Fibroblast of lung (primary cell): Measurements from ENCODE around the gene TBCB. TPM values are rescaled to one million over a fixed set of nuclear protein-coding genes. Genes with fewer than 3 reads are reported as not detected.
"Not testable (repeated sequence)": the region's sequence is repeated elsewhere in the genome, so short reads cannot be mapped to it uniquely, and the experiment has no call there.

ENCODE experiments used
- DNase-seq, 2 donors: peaks; one replicate each; pipeline versions ENCODE4 v3.0.0 to v3.0.0-alpha.2; 2010; ENCODE audit warnings: low read depth in 2 of 2
- H2AFZ ChIP-seq: 2 replicates; pipeline ENCODE4 v1.5.1; 2012; ENCODE audit warnings: low read length, control low read depth, inconsistent platforms
- H3K27ac ChIP-seq: 2 replicates; pipeline ENCODE4 v1.5.1; 2011; ENCODE audit warnings: low read length, control low read depth; ENCODE audit not compliant: insufficient read depth
- H3K27me3 ChIP-seq: 2 replicates; pipeline ENCODE4 v1.5.1; 2011; ENCODE audit warnings: mild to moderate bottlenecking, low read length; ENCODE audit not compliant: control insufficient read depth, insufficient read depth
- H3K36me3 ChIP-seq: 2 replicates; pipeline ENCODE4 v1.5.1; 2011; ENCODE audit warnings: low read length; ENCODE audit not compliant: control insufficient read depth, insufficient read depth
- H3K4me1 ChIP-seq: 2 replicates; pipeline ENCODE4 v1.5.1; 2011; ENCODE audit warnings: low read length; ENCODE audit not compliant: control insufficient read depth, insufficient read depth; ENCODE audit errors: extremely low read depth
- H3K4me2 ChIP-seq: 2 replicates; pipeline ENCODE4 v1.5.1; 2011; ENCODE audit warnings: low read length, control low read depth; ENCODE audit not compliant: insufficient read depth; ENCODE audit errors: extremely low read depth
- H3K4me3 ChIP-seq, 4 experiments: fragments of 200-600 bp in 1 of 4; sonication (generic) in 1 of 4; replicated peaks in 1 of 4; 2 replicates each; pipeline ENCODE4 v1.5.1; 2011 to 2016; ENCODE audit warnings: low read length in 4 of 4, low read depth in 3 of 4, mild to moderate bottlenecking in 3 of 4, control low read depth in 2 of 4, inconsistent platforms in 1 of 4, mixed read lengths in 1 of 4; ENCODE audit not compliant: insufficient read depth in 1 of 4; ENCODE audit errors: control extremely low read depth in 1 of 4
- H3K79me2 ChIP-seq: 2 replicates; pipeline ENCODE4 v1.5.1; 2012; ENCODE audit warnings: mild to moderate bottlenecking, low read length, inconsistent platforms; ENCODE audit not compliant: control insufficient read depth, insufficient read depth
- H3K9ac ChIP-seq: 2 replicates; pipeline ENCODE4 v1.5.1; 2011; ENCODE audit warnings: mild to moderate bottlenecking, low read length, control low read depth; ENCODE audit not compliant: insufficient read depth
- H3K9me3 ChIP-seq: 2 replicates; pipeline ENCODE4 v1.5.1; 2012; ENCODE audit warnings: low read depth, low read length; ENCODE audit not compliant: control insufficient read depth, insufficient read depth
- H4K20me1 ChIP-seq: 2 replicates; pipeline ENCODE4 v1.5.1; 2011; ENCODE audit warnings: low read length; ENCODE audit not compliant: control insufficient read depth, insufficient read depth; ENCODE audit errors: extremely low read depth
- CTCF ChIP-seq, 2 donors: IDR thresholded peaks in 1 of 2; conservative IDR thresholded peaks in 1 of 2; 1 replicate in 1 of 2; 2 replicates in 1 of 2; pipeline ENCODE4 v1.5.1; 2011 to 2012; ENCODE audit warnings: low read length in 2 of 2, control low read depth in 1 of 2, inconsistent platforms in 1 of 2, low read depth in 1 of 2, mild to moderate bottlenecking in 1 of 2
- EZH2 ChIP-seq: IDR thresholded peaks from 2 replicates; pipeline ENCODE4 v1.5.1; 2012; ENCODE audit warnings: low read length, control low read depth, mild to moderate bottlenecking; ENCODE audit errors: missing control alignments
- polyA plus RNA-seq, 2 donors: library from polyadenylated mRNA; depleted of rRNA in 1 of 2; stranded (reverse) in 1 of 2; unstranded in 1 of 2; fragments of >200 nt; gene quantifications; 2 replicates each; pipeline ENCODE4 v1.2.1, GENCODE V29; 2011 to 2012; ENCODE audit warnings: missing spikeins in 1 of 2
- total RNA-seq: library from RNA; depleted of rRNA; stranded (reverse); fragments of >200 nt; gene quantifications from 2 replicates; pipeline ENCODE4 v1.2.1, GENCODE V29; 2014

The TBCB gene
- total and polyA plus RNA-seq, 2 donors (not counting 1 experiment from before 2014, with no cell fraction given) = 194 to 249 TPM

- Histone ChIP-seq H3K9me3 (no peaks in the 10 kb centered on the region), H3K36me3 (no peaks in the 10 kb centered on the region), H4K20me1 (no peaks in the 10 kb centered on the region), H3K27ac (no peak overlapping the region), H2AFZ (no peak overlapping the region), H3K79me2 (no peaks in the 10 kb centered on the region), H3K4me3 (no peak overlapping the region), H3K4me1 (no peaks in the 10 kb centered on the region), H3K4me2 (no peak overlapping the region), H3K27me3 (no peaks in the 10 kb centered on the region), H3K9ac (no peak overlapping the region)
- TF ChIP-seq CTCF (conservative IDR thresholded peaks at IDR 0.05 in 1 of 2, IDR thresholded peaks at IDR 0.05 in 1 of 2; ENCODE audit: low read depth in 1 of 2, low read length in 2 of 2) (no peak), EZH2 (no peak)
- no peak for DNase-seq
These were observed 48.5 kb downstream of the TBCB start for GRCh38 chr19:36163813-36164212.

- no peak overlapping the region for H3K4me3 ChIP-seq
- H2AFZ ChIP-seq = no peak overlapping the region
- H4K20me1 ChIP-seq = no peaks in the 10 kb centered on the region
- no peaks in the 10 kb centered on the region for H3K4me1 ChIP-seq
- H3K27ac ChIP-seq = no peak overlapping the region
- H3K79me2 ChIP-seq = no peaks in the 10 kb centered on the region
- H3K9ac ChIP-seq = no peak overlapping the region
- TF ChIP-seq CTCF (conservative IDR thresholded peaks at IDR 0.05 in 1 of 2, IDR thresholded peaks at IDR 0.05 in 1 of 2; ENCODE audit: low read depth in 1 of 2, low read length in 2 of 2) (no peak), EZH2 (no peak)
- H3K9me3 ChIP-seq = no peaks in the 10 kb centered on the region
- H3K4me2 ChIP-seq = no peak overlapping the region
- H3K27me3 ChIP-seq = no peaks in the 10 kb centered on the region
- H3K36me3 ChIP-seq = no peaks in the 10 kb centered on the region
- DNase-seq = no peak
These were observed 54.0 kb downstream of the TBCB start for GRCh38 chr19:36169084-36169760.

- TF ChIP-seq EZH2 (no peak), CTCF (conservative IDR thresholded peaks at IDR 0.05 in 1 of 2, IDR thresholded peaks at IDR 0.05 in 1 of 2; ENCODE audit: low read depth in 1 of 2, low read length in 2 of 2) (no peak)
- DNase-seq = no peak
- H4K20me1 ChIP-seq = no peaks in the 10 kb centered on the region
- no peak overlapping the region for H2AFZ ChIP-seq
- no peak overlapping the region for H3K27ac ChIP-seq
- no peaks in the 10 kb centered on the region for H3K36me3 ChIP-seq
- no peaks in the 10 kb centered on the region for H3K4me1 ChIP-seq
- H3K9ac ChIP-seq = no peak overlapping the region
- no peaks in the 10 kb centered on the region for H3K9me3 ChIP-seq
- H3K4me2 ChIP-seq = no peak overlapping the region
- no peak overlapping the region for H3K4me3 ChIP-seq
- no peaks in the 10 kb centered on the region for H3K27me3 ChIP-seq
- no peaks in the 10 kb centered on the region for H3K79me2 ChIP-seq
These were observed 57.6 kb downstream of the TBCB start for GRCh38 chr19:36172852-36173251.

GRCh38 chr19:36173846-36174245, 58.6 kb downstream of the TBCB start:
- not testable (repeated sequence) for H3K27ac ChIP-seq, H4K20me1 ChIP-seq, H3K9ac ChIP-seq, H3K79me2 ChIP-seq, H3K4me1 ChIP-seq, H3K4me2 ChIP-seq, H3K36me3 ChIP-seq, H3K9me3 ChIP-seq, H3K27me3 ChIP-seq, H2AFZ ChIP-seq, H3K4me3 ChIP-seq
- DNase-seq = peak in 1 of 2 donors; percentile 13
